HUES48 (cell line): ENCODE data around the gene OXCT1.
"Not testable (repeated sequence)": the region's sequence is repeated elsewhere in the genome, so short reads cannot be mapped to it uniquely, and the experiment has no call there.

ENCODE experiments used
- H3K27ac ChIP-seq: one replicate; pipeline ENCODE4 v1.7.0; 2013; ENCODE audit warnings: low read depth, low read length, inconsistent platforms
- H3K27me3 ChIP-seq: 2 replicates; pipeline ENCODE4 v1.6.1; 2013; ENCODE audit warnings: mild to moderate bottlenecking, low read length; ENCODE audit not compliant: control insufficient read depth, insufficient read depth
- H3K36me3 ChIP-seq: 2 replicates; pipeline ENCODE4 v1.6.1; 2013; ENCODE audit warnings: low read length; ENCODE audit not compliant: control insufficient read depth, insufficient read depth
- H3K4me1 ChIP-seq: 2 replicates; pipeline ENCODE4 v1.6.1; 2013; ENCODE audit warnings: mild to moderate bottlenecking, low read length; ENCODE audit not compliant: control insufficient read depth, insufficient read depth
- H3K4me3 ChIP-seq: 2 replicates; pipeline ENCODE4 v1.5.1; 2013; ENCODE audit warnings: mild to moderate bottlenecking, low read depth, low read length
- H3K9ac ChIP-seq: 2 replicates; pipeline ENCODE4 v1.6.1; 2013; ENCODE audit warnings: mild to moderate bottlenecking, low read depth, low read length, moderate library complexity
- H3K9me3 ChIP-seq: 2 replicates; pipeline ENCODE4 v1.6.1; 2013; ENCODE audit warnings: low read length; ENCODE audit not compliant: control insufficient read depth, insufficient read depth

The OXCT1 gene

GRCh38 chr5:41822036-41822435 lies 48.2 kb downstream of the OXCT1 start:
- H3K4me3 ChIP-seq: no peak overlapping the region
- H3K4me1 ChIP-seq: no peaks in the 10 kb centered on the region
- H3K9ac ChIP-seq: no peak overlapping the region
- H3K36me3 ChIP-seq: no peaks in the 10 kb centered on the region
- H3K27ac ChIP-seq: no peak overlapping the region
- no peaks in the 10 kb centered on the region for H3K27me3 ChIP-seq
- H3K9me3 ChIP-seq: no peaks in the 10 kb centered on the region

- Histone ChIP-seq H3K4me1 (no peaks in the 10 kb centered on the region), H3K36me3 (no peaks in the 10 kb centered on the region), H3K27me3 (no peaks in the 10 kb centered on the region), H3K9me3 (no peaks in the 10 kb centered on the region), H3K27ac (no peak overlapping the region), H3K9ac (no peak overlapping the region), H3K4me3 (no peak overlapping the region)
Observed at GRCh38 chr5:41821051-41821450, 49.2 kb downstream of the OXCT1 start.

DNA sequence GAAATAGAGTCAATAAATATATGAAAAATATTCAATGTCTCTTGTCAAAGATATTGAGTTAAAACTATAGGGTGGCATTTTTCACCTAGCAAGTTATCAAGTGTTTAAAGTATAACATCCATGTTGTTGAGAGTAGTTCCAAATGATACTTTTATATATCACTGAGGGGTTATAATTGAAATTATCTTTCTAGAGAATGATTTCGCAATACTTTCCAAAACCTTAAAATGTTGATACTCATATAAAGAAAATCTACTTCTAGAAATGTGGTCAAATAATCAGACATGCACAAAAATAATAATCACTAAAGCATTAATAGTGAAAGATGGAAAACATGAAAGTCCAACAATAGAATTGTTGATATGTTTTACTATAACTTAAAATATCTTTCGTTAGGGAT lies 50.1 kb downstream of the OXCT1 start:
- no peaks in the 10 kb centered on the region for H3K36me3 ChIP-seq
- H3K4me3 ChIP-seq: no peak overlapping the region
- H3K9me3 ChIP-seq: no peaks in the 10 kb centered on the region
- H3K4me1 ChIP-seq: no peaks in the 10 kb centered on the region
- no peaks in the 10 kb centered on the region for H3K27me3 ChIP-seq
- no peak overlapping the region for H3K9ac ChIP-seq
- no peak overlapping the region for H3K27ac ChIP-seq

GRCh38 chr5:41817625-41818301 lies 52.5 kb downstream of the OXCT1 start:
- H3K4me1 ChIP-seq: no peaks in the 10 kb centered on the region
- no peak overlapping the region for H3K27ac ChIP-seq

GRCh38 chr5:41815663-41816229 lies 54.5 kb downstream of the OXCT1 start:
- H3K27me3 ChIP-seq: no peaks in the 10 kb centered on the region
- no peaks in the 10 kb centered on the region for H3K36me3 ChIP-seq
- no peak overlapping the region for H3K4me3 ChIP-seq

More at GRCh38 chr5:41817625-41818301, 52.5 kb downstream of the OXCT1 start:
- no peaks in the 10 kb centered on the region for H3K36me3 ChIP-seq
- H3K27me3 ChIP-seq: no peaks in the 10 kb centered on the region
- no peaks in the 10 kb centered on the region for H3K9me3 ChIP-seq
- no peak overlapping the region for H3K9ac ChIP-seq
- no peak overlapping the region for H3K4me3 ChIP-seq

DNA sequence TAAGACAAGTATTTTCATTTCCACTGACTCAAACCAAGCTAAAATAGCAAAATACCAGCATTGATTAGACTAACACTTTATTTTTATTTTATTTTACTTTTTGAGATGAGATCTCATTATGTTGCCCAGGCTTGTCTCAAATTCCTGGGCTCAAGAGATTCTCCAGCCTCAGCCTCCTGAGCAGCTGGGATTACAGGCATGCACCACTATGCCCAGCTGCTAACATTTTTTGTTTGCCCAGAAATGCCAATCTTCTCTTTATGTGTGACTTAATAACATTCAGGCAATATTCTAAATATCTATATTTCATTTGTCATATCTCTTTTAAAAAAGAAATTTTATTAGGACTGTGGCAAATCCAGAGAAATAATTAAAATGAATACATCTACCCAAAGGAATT lies 55.0 kb downstream of the OXCT1 start:
- no peak overlapping the region for H3K4me3 ChIP-seq

More at GRCh38 chr5:41815663-41816229, 54.5 kb downstream of the OXCT1 start:
- Histone ChIP-seq H3K27ac (no peak overlapping the region), H3K4me1 (no peaks in the 10 kb centered on the region), H3K9ac (no peak overlapping the region), H3K9me3 (no peaks in the 10 kb centered on the region)

DNA sequence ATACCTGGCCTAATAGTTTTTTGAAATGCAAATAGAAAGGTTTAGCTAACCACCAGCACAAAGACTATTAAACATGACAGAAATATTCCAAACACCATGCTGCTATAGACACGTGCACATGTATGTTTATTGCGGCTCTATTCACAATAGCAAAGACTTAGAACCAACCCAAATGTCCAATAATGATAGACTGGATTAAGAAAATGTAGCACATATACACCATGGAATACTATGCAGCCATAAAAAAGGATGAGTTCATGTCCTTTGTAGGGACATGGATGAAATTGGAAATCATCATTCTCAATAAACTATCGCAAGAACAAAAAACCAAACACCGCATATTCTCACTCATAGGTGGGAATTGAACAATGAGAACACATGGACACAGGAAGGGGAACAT lies 55.9 kb downstream of the OXCT1 start:
- not testable (repeated sequence) for H3K27ac ChIP-seq, H3K4me3 ChIP-seq, H3K27me3 ChIP-seq, H3K36me3 ChIP-seq, H3K4me1 ChIP-seq, H3K9me3 ChIP-seq, H3K9ac ChIP-seq

More for the DNA sequence above, 55.0 kb downstream of the OXCT1 start:
- no peak overlapping the region for H3K9ac ChIP-seq
- no peaks in the 10 kb centered on the region for H3K27me3 ChIP-seq
- H3K4me1 ChIP-seq: no peaks in the 10 kb centered on the region
- H3K36me3 ChIP-seq: no peaks in the 10 kb centered on the region
- H3K9me3 ChIP-seq: no peaks in the 10 kb centered on the region
- no peak overlapping the region for H3K27ac ChIP-seq

DNA sequence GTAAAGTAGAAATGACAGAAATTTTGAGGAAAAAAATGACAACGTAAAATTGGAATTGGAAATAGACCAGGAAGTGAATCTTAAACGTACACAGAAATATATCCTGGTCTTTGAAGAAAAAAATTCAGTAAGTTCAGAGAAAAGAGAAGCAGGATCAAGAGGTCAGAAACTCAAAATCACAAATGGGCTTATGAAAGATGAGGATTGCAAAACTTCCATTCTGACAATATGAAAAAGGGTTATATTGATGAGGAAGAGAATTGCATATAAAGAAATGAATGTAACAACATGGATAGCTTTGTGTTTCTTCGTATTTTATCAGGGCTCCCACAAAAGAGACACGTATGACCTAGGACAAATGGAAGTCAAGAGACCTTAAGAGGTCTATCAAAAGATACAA lies 58.1 kb downstream of the OXCT1 start:
- no peak overlapping the region for H3K27ac ChIP-seq
- no peak overlapping the region for H3K4me3 ChIP-seq
- H3K36me3 ChIP-seq: no peaks in the 10 kb centered on the region
- H3K9me3 ChIP-seq: no peaks in the 10 kb centered on the region
- H3K4me1 ChIP-seq: no peaks in the 10 kb centered on the region
- H3K27me3 ChIP-seq: no peaks in the 10 kb centered on the region
- no peak overlapping the region for H3K9ac ChIP-seq

DNA sequence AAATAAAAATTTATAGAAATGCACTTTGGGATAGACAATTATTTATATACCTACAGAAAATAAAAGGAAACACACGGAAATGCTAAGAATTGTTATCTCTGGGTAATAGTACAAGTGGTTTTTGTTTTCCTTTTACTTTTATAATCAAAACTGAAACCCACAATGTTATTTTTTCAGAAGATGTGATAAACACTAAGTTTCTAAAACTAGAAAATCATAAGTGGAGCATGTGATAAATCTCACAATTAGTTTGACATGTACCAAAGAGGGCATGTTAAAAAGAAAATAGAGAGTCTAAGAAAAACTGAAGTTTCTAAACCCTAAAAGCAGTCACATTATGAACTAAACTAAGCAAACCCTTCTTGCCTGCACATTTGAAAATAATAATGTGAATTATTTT lies 61.1 kb downstream of the OXCT1 start:
- Histone ChIP-seq H3K36me3 (peaks cover 5% of the 10 kb centered on the region), H3K4me1 (no peaks in the 10 kb centered on the region), H3K9me3 (no peaks in the 10 kb centered on the region), H3K4me3 (no peak overlapping the region), H3K9ac (no peak overlapping the region), H3K27me3 (no peaks in the 10 kb centered on the region), H3K27ac (no peak overlapping the region)

- H3K9me3 ChIP-seq: no peaks in the 10 kb centered on the region
- no peaks in the 10 kb centered on the region for H3K4me1 ChIP-seq
- H3K36me3 ChIP-seq: peaks cover 5% of the 10 kb centered on the region
- no peaks in the 10 kb centered on the region for H3K27me3 ChIP-seq
- no peak overlapping the region for H3K9ac ChIP-seq
- H3K27ac ChIP-seq: no peak overlapping the region
- H3K4me3 ChIP-seq: no peak overlapping the region
Observed at GRCh38 chr5:41808294-41808693, 61.9 kb downstream of the OXCT1 start.

DNA sequence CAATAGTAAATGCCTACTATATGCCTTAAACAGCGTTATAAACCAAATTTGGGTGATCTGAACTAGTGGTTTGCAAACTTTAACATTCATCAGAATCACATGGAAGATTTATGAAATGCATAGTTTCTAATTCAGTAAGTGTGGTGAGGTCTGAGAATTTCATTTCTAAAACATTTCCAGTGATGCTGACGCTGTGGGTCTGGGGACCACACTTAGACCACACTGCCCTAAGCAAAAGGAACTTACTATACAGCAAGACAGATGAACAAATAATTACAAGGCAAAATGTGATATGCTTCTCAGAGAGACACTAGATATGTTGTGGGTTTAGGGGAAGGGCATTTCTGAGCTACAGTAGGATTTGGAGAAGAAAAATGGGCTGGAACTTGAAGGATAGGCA lies 72.6 kb downstream of the OXCT1 start:
- Histone ChIP-seq H3K27ac (no peak overlapping the region), H3K9me3 (no peaks in the 10 kb centered on the region), H3K27me3 (no peaks in the 10 kb centered on the region), H3K36me3 (peaks cover 19% of the 10 kb centered on the region), H3K4me3 (no peak overlapping the region), H3K9ac (no peak overlapping the region), H3K4me1 (peaks cover 13% of the 10 kb centered on the region)
